Naive thymus-derived CD8-positive, alpha-beta T cell (primary cell): ENCODE results near the gene PAK4. TPM values are rescaled to one million over a fixed set of nuclear protein-coding genes. Genes with fewer than 3 reads are reported as not detected.
A peak's percentile ranks its signal among the peaks of the same experiment; 100 is the strongest.
"Not testable (repeated sequence)": the region's sequence is repeated elsewhere in the genome, so short reads cannot be mapped to it uniquely, and the experiment has no call there.

Source experiments
- ATAC-seq, 2 donors: fragments of 150-1000 bp; cut with Tn5 transposase in 1 of 2; sonication (Bioruptor Pico), chemical (Tn5 transposase) in 1 of 2; 1 replicate in 1 of 2; 2 replicates in 1 of 2; pipeline ENCODE4 v1.10.0; 2021; ENCODE audit warnings: mild to moderate bottlenecking in 2 of 2, moderate library complexity in 2 of 2
- POLR2A ChIA-PET: fragments of 350-600 bp; sonication (Branson Sonifier 250); formaldehyde crosslinking; loops from one replicate; lab custom pipeline; 2021; ENCODE audit warnings: antibody characterized with exemption; lab: Charles Lee
- DNase-seq, 10 donors: peaks; one replicate each; pipeline versions ENCODE4 v3.0.0 to v3.0.0-alpha.2; 2020 to 2022
- H3K27ac Mint-ChIP-seq, 10 donors: one replicate each; pipeline ENCODE4 v1.8.0; 2020 to 2022; ENCODE audit warnings: mild to moderate bottlenecking in 10 of 10, mixed read lengths in 10 of 10, moderate library complexity in 4 of 10, inconsistent platforms in 1 of 10
- H3K27me3 Mint-ChIP-seq, 5 donors: one replicate each; pipeline ENCODE4 v1.8.0; 2021 to 2022; ENCODE audit warnings: mixed read lengths in 5 of 5
- H3K36me3 Mint-ChIP-seq, 3 donors: one replicate each; pipeline ENCODE4 v1.8.0; 2020 to 2022; ENCODE audit warnings: mixed read lengths in 3 of 3, mild to moderate bottlenecking in 2 of 3, inconsistent platforms in 1 of 3
- H3K4me1 Mint-ChIP-seq, 4 donors: one replicate each; pipeline ENCODE4 v1.8.0; 2021 to 2022; ENCODE audit warnings: mixed read lengths in 4 of 4
- H3K4me3 Mint-ChIP-seq, 10 donors: one replicate each; pipeline ENCODE4 v1.8.0; 2020 to 2022; ENCODE audit warnings: mild to moderate bottlenecking in 10 of 10, mixed read lengths in 10 of 10, moderate library complexity in 6 of 10, inconsistent platforms in 1 of 10
- H3K9me3 Mint-ChIP-seq, 9 donors: one replicate each; pipeline ENCODE4 v1.8.0; 2020 to 2022; ENCODE audit warnings: mixed read lengths in 9 of 9, mild to moderate bottlenecking in 3 of 9, inconsistent platforms in 1 of 9, moderate library complexity in 1 of 9
- polyA plus RNA-seq, 3 donors: library from polyadenylated mRNA; unstranded; fragments of 300-500 nt; fragmentation: Illumina TruSeq; gene quantifications; one replicate each; pipeline ENCODE4 v1.2.3, GENCODE V29; 2021
- total RNA-seq, 8 experiments: library from RNA in 2 of 8; stranded (reverse) in 2 of 8; gene quantifications; one replicate each; pipeline ENCODE4 v1.2.3 and lab custom pipeline; 2021 to 2026

PAK4 gene
- total and polyA plus RNA-seq, 5 experiments from 2014 or later, result 1.3 to 16.8 (median 1.4) TPM

DNA sequence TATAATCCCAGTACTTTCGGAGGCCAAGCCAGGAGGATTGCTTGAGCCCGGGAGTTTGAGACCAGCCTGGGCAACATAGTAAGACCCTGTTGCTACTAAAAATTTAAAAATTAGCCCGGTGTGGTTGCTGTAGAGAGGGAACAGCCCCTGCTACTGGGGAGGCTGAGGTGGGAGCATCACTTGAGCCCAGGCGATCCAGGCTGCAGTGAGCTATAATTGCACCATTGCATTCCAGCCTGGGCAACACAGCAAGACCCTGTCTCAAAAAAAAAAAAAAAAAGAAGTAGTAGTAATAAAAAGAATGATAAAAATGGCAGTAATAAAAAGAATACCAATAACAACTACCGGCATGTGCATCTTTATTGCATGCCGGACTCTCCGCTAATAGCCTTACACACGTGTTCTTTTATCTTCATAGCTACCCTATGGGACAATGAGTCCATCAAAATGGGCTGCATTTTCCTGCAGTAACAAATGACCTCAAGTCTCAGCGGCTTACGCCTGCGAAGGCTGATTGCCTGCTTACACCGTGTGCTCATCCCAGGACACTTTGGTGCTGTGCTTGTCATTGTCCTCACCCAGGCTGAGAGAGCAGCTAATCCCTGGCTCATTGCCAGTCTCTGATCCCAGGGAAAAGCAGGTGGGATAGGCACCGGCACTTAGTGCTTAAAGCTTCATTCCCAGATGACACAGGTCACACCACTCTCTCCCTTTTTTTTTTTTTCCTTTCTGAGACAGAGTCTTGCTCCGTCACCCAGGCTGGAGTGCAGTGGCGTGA, 92.8 kb downstream of the PAK4 start:
- Mint-ChIP-seq H3K27ac (no peak overlapping the region), H3K4me3 (no peak overlapping the region), H3K36me3 (peaks cover 0 to 3% (median 0%) of the 10 kb centered on the region in 3 donors), H3K4me1 (peaks cover 0 to 2% (median 0%) of the 10 kb centered on the region in 4 donors), H3K27me3 (peaks cover 17 to 39% (median 25%) of the 10 kb centered on the region in 5 donors), H3K9me3 (peaks cover 0 to 5% (median 0%) of the 10 kb centered on the region in 9 donors)
- ATAC-seq (no peak), DNase-seq (no peak)
- POLR2A ChIA-PET, result interaction anchor here (0.6 to 1.6 kb wide), 3 partner anchors 105 to 166 kb away, joined by 3 to 8 read pairs (median 5); no protein-coding TSS in a partner anchor

GRCh38 chr19:39219108-39219507, 93.5 kb downstream of the PAK4 start:
- H3K9me3 Mint-ChIP-seq, H3K4me1 Mint-ChIP-seq, H3K36me3 Mint-ChIP-seq, H3K4me3 Mint-ChIP-seq, ATAC-seq, DNase-seq: not testable (repeated sequence)
- H3K27me3 Mint-ChIP-seq, result peaks cover 17 to 44% (median 28%) of the 10 kb centered on the region in 5 donors
- POLR2A ChIA-PET, result interaction anchor here (0.6 to 1.6 kb wide), 2 partner anchors 104 to 108 kb away, joined by 5 to 8 read pairs; no protein-coding TSS in a partner anchor
- peak overlapping the region in 1 of 10 donors; percentile 34 for H3K27ac Mint-ChIP-seq

DNA sequence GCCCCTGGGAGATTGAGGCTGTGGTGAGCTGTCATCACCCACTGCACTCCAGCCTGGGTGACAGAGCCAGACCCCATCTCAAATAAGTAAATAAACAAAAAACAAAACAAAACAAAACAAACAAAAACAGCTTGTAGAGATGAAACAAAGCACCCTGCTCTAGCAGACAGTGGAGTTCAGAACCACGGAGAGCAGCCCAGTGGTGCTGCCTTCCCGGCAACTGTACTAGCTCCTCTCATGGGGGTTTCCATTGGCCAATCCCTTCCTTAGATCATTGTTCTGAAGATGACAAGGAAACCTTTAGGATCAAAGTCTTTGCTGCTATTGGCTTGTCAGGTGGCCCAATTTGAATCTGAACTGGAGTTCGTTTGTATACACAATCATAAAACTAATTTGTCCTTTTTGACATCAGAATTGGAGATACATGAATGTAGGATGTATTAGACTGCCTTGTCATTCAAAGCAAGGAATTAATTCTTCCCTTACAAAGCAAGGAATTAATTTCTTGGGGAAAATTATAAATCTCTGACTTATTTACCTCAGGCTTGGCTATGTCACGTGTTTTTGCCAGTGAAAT, 98.2 kb downstream of the PAK4 start:
- H3K4me1 Mint-ChIP-seq, result peaks cover 0 to 6% (median 2%) of the 10 kb centered on the region in 4 donors
- no peak overlapping the region for H3K4me3 Mint-ChIP-seq
- H3K9me3 Mint-ChIP-seq, result no peaks in the 10 kb centered on the region
- no peak for ATAC-seq
- no peak for DNase-seq
- POLR2A ChIA-PET, result no interaction called here
- H3K27me3 Mint-ChIP-seq, result peaks cover 15 to 31% (median 29%) of the 10 kb centered on the region in 5 donors
- H3K36me3 Mint-ChIP-seq, result peaks cover 0 to 2% (median 0%) of the 10 kb centered on the region in 3 donors
- H3K27ac Mint-ChIP-seq, result peak overlapping the region in 1 of 10 donors; percentile 13

GRCh38 chr19:39224910-39225309, 99.3 kb downstream of the PAK4 start:
- Mint-ChIP-seq H3K4me1 (peaks cover 0 to 6% (median 2%) of the 10 kb centered on the region in 4 donors), H3K27ac (peak overlapping the region in 1 of 10 donors; percentile 80), H3K27me3 (peaks cover 13 to 30% (median 26%) of the 10 kb centered on the region in 5 donors), H3K9me3 (no peaks in the 10 kb centered on the region), H3K36me3 (peaks cover 0 to 2% (median 0%) of the 10 kb centered on the region in 3 donors), H3K4me3 (no peak overlapping the region)
- no peak for DNase-seq
- POLR2A ChIA-PET, result no interaction called here
- ATAC-seq, result no peak

Other genes with a start within 250 kb of the PAK4 start
- gene RINL, start 247.5 kb upstream of the PAK4 start, total RNA-seq, result 10 to 100 TPM; 52.9 to 55.0 TPM
- 10 to 100 TPM; 29.9 to 64.7 (median 40.5) TPM for gene RINL, start 247.5 kb upstream of the PAK4 start, polyA plus RNA-seq
- gene SIRT2, start 226.2 kb upstream of the PAK4 start, total RNA-seq, result 10 to 100 TPM; 46.0 to 50.7 TPM
- 10 to 100 TPM; 28.2 to 48.0 (median 33.5) TPM for gene SIRT2, start 226.2 kb upstream of the PAK4 start, polyA plus RNA-seq
- gene NFKBIB, start 225.8 kb upstream of the PAK4 start, total RNA-seq, result 10 to 100 TPM; 23.6 to 25.2 TPM
- 10 to 100 TPM in 1 of 3 donors, 1 to 10 TPM in 2; 7.9 to 12.9 (median 9.5) TPM for gene NFKBIB, start 225.8 kb upstream of the PAK4 start, polyA plus RNA-seq
- gene CCER2, start 213.6 kb upstream of the PAK4 start, total RNA-seq, result 1 to 10 TPM; 1.6 to 2.7 TPM
- gene CCER2, start 213.6 kb upstream of the PAK4 start, polyA plus RNA-seq, result not detected
- 10 to 100 TPM; 31.5 to 31.8 TPM for gene SARS2, start 195.0 kb upstream of the PAK4 start, total RNA-seq
- 10 to 100 TPM in 2 of 3 donors, 1 to 10 TPM in 1; 8.8 to 14.9 (median 14.3) TPM for gene SARS2, start 195.0 kb upstream of the PAK4 start, polyA plus RNA-seq
- 10 to 100 TPM; 25.6 to 28.4 TPM for gene MRPS12, start 194.8 kb upstream of the PAK4 start, total RNA-seq
- 10 to 100 TPM; 71.7 to 87.7 (median 85.1) TPM for gene MRPS12, start 194.8 kb upstream of the PAK4 start, polyA plus RNA-seq
- not detected for gene FBXO17, start 150.0 kb upstream of the PAK4 start, total RNA-seq
- not detected for gene FBXO17, start 150.0 kb upstream of the PAK4 start, polyA plus RNA-seq
- gene FBXO27, start 93.2 kb upstream of the PAK4 start, total RNA-seq, result not detected
- gene FBXO27, start 93.2 kb upstream of the PAK4 start, polyA plus RNA-seq, result under 1 TPM in 1 of 3 donors, not detected in 2; 0.17 TPM
- not detected for gene ACP7, start 41.4 kb upstream of the PAK4 start, total RNA-seq
- gene ACP7, start 41.4 kb upstream of the PAK4 start, polyA plus RNA-seq, result not detected
- gene NCCRP1, start 71.2 kb downstream of the PAK4 start, total RNA-seq, result not detected
- not detected for gene NCCRP1, start 71.2 kb downstream of the PAK4 start, polyA plus RNA-seq
- not detected for gene SYCN, start 78.5 kb downstream of the PAK4 start, total RNA-seq
- gene SYCN, start 78.5 kb downstream of the PAK4 start, polyA plus RNA-seq, result not detected
- not detected for gene IFNL3, start 119.2 kb downstream of the PAK4 start, total RNA-seq
- not detected for gene IFNL3, start 119.2 kb downstream of the PAK4 start, polyA plus RNA-seq
- gene IFNL4, start 123.1 kb downstream of the PAK4 start, total RNA-seq, result not detected
- gene IFNL4, start 123.1 kb downstream of the PAK4 start, polyA plus RNA-seq, result under 1 TPM in 2 of 3 donors, not detected in 1; 0.11 to 0.17 TPM
- not detected for gene IFNL2, start 142.6 kb downstream of the PAK4 start, total RNA-seq
- not detected for gene IFNL2, start 142.6 kb downstream of the PAK4 start, polyA plus RNA-seq
- gene IFNL1, start 170.6 kb downstream of the PAK4 start, total RNA-seq, result not detected
- gene IFNL1, start 170.6 kb downstream of the PAK4 start, polyA plus RNA-seq, result under 1 TPM in 1 of 3 donors, not detected in 2; 0.65 TPM
- 10 to 100 TPM; 10.1 TPM for gene LRFN1, start 195.1 kb downstream of the PAK4 start, total RNA-seq
- gene LRFN1, start 195.1 kb downstream of the PAK4 start, polyA plus RNA-seq, result 1 to 10 TPM; 3.2 to 4.4 (median 3.5) TPM
- gene GMFG, start 210.3 kb downstream of the PAK4 start, total RNA-seq, result 100 to 1,000 TPM; 373 to 393 TPM
- 1,000 to 10,000 TPM; 1,026 to 1,392 (median 1,316) TPM for gene GMFG, start 210.3 kb downstream of the PAK4 start, polyA plus RNA-seq
- 10 to 100 TPM; 49.8 to 55.2 TPM for gene SAMD4B, start 216.6 kb downstream of the PAK4 start, total RNA-seq
- 10 to 100 TPM in 1 of 3 donors, 1 to 10 TPM in 2; 5.4 to 12.3 (median 6.4) TPM for gene SAMD4B, start 216.6 kb downstream of the PAK4 start, polyA plus RNA-seq